GM21737 (cell line): ENCODE data around the gene ARNT2.

Experiments
- ATAC-seq: cut with Tn5 transposase; IDR thresholded peaks from one replicate; pipeline ENCODE4 v1.9.1; 2021; ENCODE audit warnings: mild to moderate bottlenecking, moderate library complexity; ENCODE audit not compliant: unreplicated experiment

The ARNT2 gene

DNA sequence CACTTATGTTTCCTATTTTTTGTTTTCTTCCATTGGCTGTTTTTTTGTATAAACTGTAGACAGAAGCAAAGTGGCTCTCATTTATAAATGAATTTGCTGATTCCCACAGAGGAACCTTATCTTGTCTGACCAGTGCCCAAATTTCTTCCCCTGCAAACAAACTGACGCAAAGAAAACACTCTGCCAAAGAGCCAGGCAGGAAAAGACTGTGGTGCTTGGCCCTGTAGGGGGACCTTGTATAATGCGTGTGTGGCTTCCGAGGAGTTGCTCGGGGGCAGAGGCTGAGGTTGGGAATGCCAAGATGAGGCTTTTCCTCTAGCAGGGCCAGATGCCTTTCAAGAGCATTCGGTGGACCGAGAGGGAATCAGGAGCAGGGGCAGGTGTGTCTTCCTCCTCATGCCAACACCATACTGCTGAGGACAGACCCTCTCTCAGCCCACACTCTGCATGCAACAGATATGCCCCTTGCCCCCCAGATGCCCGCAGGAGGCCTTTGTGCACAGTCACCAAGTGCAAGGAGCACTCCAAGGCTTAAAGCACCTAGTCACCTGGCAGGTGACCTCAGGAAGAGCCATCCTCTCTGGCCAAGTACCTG lies 186.7 kb downstream of the ARNT2 start:
- ATAC-seq, result no peak

DNA sequence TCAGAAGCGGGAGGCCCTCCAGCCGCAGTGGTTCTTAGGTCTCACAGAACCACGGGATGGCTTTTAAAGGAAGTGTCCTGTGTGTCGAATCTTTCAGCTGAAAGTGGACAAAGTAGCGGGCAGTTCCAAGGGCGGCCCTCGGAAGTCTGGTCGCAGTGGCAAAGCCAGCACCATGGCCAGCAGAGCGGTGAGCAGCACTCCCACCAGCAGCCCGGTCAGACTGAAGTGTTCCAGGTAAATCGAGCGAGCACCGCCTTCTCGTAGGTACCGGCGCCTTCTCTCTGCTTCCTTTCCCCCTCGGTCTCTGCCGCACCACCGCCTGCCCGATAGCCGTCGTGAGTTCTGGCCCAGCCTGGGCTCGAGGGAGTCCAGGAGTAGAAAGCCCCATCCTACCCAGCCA lies 187.3 kb downstream of the ARNT2 start:
- ATAC-seq, result no peak

DNA sequence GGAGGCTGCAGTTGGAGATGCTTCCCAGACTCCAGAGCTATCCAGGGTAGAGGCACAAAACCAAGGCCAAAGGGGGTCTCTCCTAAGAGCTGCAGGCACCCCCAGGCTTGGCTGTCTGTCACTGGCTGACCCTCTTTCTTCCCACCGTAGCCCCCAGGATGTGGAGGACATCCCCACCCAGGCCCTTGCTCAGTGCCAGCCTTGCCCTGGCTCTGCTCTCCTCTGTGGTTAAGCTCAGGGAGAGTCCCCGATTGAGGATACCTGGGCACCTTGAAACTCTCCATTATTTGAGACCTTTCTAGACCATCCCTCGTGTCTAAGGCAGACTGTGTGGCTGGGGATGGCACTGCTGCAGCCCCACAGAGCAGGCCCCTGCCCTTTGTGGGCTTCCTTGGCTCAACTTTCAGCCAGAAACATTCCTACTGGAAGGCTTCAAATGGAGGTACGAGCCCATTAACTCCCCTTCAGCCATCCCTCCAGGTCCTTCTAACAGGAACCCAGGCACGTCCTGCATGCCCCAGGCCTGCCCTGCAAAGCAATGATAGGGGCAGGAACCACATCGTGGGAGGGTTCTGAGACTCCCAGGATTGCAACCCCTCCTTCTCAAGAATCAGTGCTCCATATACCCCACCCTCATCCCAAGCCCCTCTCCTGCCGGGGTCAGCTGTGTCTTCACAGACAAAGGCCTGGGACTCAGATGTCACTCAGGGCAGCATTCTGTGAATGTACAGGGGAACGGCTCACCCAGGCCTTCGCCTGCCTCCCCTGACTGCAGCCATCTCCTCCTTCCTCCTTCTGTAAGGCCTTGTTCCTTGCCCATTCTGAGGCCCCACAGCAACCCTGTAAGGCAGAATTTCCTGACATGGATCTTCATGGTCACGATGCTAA lies 188.0 kb downstream of the ARNT2 start:
- no peak for ATAC-seq

DNA sequence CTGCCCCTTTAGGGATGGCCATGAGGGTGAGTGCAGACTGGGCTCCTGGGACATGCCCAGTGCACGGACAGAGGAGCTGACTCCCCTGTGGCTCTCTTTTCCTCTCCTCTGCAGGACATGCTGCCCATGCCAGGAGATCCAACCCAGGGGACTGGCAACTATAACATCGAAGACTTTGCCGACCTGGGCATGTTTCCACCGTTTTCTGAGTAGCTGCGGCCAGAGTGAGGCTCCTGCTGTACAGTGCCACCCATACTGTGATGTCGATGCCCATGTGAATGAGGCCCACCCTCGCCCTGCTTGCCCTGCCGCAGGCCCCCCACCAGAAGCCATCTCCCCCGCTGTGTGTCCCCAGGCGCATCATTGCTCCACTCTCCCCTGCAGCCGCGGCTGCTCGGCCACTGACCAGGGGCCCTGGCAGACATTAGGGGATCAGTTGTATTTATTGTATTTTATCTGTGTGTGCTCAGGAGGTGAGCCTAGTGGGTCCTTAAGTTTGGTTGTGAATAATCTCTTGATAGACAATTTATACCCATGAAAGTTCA lies 189.4 kb downstream of the ARNT2 start:
- ATAC-seq, result no peak

DNA sequence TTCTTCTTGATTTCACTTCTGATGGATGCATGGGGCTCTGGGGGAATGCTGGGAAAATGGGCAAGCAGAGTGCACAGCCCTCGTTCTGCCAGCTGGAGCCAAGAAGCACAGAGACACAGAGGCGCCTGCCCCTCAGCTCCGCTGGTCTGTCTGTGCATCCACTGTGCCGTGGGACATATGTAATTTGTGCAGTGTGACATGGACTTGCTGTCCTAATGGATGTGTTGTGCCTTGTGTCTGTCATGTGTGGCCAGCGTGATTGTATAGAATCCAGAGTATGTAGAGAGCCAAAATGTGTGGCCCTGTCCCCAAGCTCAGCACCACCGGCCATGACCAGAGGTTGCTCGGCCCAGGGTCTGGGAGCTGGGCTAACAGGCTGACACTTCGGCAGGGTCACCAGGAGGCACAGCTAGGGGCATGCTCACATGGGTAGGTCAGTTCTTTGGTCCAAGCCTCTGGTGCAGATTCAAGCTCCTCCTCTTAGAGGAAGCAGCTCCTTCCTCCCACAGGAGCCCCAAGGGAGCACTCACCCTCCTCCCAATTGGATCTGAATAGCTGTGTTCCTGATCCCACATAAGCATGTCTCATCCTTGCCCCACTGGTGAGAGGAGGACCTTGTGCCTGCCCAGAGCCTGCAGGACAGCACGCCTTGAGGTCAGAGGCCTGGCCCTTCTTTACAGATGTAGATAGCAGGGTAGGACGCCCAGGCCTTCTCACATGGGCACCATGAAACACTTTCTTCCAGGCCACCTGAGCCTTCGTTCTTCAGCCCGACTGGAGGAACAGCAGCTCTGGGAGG lies 190.1 kb downstream of the ARNT2 start:
- no peak for ATAC-seq

DNA sequence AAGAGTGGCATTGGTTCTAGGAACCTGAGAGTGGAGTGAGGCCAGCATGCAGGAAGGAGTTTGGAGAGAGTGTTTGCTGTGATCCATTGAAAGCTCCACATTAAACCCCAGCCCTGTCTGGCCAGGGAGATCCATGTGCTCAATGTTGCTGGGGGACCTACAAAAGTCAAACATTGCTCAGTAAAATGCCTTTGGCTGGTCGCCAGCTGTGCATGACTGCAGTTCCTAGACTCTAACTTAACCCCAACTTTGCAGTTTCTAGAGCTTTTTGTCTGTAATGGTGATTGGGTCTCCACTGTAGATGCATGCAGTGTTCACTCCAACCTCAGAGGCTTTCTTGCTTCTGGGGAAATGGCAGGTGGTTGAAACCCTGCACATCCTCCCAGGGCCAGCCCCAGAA lies 191.2 kb downstream of the ARNT2 start:
- no peak for ATAC-seq

DNA sequence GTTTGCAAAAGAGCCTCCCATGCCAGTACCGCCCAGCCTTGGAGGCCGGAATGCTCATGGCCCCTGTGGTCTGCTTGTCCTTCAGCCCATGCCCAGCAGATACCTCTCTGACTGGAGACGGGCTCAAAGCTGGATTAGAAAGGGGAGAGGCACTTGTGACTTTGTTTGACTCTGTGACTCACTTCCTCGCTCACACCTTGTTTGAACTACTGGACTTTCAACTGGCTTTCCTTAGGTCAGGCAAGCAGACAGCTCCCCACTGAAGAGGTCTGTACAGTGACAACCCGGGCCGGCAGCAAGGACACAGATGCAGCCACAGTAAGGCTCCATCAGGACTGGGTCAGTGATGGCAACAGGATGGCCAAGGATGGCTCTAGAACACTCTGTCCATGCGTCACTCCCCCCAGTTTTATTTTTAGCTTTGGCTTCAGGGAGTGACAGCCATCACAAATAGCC lies 192.4 kb downstream of the ARNT2 start:
- ATAC-seq, result no peak

DNA sequence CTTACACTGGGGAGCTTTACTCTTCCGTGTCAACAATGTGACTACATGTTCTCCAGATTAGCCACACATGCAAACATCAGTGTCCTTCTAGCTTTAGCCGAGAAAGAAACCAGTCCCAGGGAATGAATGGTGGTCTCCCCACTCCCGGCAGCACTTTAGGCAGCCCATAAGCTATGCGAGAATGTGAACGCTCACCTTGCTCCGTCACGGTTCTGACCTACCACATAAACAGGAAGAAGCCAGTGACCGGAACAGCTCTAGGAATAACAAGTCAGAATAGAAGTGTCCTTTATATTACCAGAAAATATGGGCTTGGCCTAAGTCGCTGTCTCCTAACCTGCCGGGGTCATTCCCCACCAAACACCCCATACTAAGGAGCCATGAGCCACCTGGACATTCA lies 192.9 kb downstream of the ARNT2 start:
- no peak for ATAC-seq

DNA sequence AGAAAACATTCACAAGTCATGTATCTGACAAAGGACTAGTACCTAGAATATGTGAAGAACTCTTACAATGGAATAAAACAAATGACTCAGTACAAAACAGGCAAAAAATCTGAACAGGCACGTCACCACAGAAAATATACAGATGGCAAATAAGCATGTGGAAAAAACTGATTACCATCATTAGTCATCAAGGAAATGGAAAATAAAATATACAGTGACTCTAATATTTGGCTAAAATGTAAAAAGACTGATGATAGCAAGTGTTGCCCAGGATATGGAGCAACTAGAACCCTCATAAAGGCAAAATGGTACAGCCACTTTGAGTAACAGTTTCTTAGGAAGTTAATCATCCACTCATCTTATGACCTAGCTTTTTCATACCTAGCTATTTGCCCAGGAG lies 195.2 kb downstream of the ARNT2 start:
- ATAC-seq, result no peak

DNA sequence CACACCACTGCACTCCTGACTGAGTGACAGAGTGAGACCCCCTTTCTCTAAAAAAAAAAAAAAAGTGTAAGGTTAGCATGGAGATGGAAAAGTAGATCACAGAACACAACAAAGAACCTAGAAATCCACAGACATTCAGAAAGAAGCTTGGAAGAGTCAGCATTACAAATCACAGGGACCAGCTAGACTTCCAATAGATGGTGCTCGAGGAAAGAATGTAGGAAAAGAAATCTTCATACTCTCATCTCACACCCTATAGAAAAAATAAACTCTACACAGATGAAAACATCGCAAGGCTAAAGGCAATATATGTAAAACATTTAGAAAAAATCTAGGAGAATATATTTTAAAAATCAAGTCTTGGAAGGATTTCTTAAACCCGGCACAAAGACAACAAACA lies 196.4 kb downstream of the ARNT2 start:
- no peak for ATAC-seq

DNA sequence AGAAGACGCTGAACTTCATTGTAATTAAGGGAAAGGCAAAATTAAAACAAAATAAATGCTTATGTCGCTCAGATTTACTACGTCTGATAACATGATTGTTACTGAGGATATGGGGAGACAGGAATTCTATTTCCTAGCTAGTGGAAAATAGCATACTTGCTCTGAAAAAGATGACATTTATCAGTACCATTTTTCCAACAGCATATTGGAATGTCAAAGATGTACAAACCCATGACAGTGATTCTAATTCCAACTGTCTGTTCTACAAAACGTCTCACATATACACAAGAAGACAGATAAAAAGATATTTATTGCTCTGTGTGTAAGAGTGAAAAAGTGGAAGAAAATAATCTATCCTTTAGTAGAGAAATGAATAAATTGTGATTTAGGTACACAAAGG lies 197.1 kb downstream of the ARNT2 start:
- no peak for ATAC-seq

DNA sequence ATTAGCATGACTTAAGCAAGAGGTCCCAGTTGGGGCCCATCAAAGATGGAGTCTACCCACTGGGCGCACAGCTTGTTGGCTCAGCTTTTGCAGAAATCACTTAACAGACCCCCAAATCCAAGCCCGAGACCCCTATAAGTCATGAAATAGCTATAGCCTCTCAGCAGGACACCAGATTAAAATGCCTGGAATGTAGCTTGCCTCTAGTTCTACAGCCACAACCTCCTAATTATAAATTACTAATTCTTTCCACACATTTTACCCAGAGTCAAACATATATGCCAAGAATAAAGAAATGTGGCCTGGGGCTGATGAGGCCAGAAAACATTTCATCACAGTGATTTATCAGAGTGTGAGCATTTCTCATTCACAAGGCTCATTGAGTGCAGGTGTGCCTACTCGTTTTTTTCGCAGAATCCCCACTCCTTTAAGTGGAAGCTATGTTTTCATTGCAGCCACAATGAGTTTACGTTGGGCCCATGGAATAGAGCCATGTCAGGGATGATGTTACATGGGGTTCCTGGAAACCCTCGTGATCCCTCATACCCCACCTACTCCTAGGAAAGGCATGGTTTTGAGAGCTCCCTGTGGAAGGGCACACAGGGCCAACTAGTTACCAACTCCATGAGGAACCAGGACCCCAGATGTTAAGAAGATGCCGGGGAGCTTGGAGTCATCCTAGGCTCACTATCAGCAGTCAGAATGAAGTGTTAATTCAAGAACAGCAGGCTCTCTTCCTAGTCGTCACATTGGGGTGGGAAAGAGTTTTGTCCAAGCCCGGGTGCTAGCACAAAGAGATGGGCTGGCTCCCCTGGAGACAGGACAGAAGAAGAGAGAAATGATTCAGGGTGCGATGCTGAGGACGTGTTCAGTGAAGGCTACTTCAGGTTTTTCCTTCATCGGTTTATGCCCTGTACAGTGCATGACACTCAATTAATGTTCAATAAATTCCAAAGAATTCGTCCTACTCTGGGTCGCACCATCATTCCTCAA lies 200.7 kb downstream of the ARNT2 start:
- ATAC-seq, result no peak

DNA sequence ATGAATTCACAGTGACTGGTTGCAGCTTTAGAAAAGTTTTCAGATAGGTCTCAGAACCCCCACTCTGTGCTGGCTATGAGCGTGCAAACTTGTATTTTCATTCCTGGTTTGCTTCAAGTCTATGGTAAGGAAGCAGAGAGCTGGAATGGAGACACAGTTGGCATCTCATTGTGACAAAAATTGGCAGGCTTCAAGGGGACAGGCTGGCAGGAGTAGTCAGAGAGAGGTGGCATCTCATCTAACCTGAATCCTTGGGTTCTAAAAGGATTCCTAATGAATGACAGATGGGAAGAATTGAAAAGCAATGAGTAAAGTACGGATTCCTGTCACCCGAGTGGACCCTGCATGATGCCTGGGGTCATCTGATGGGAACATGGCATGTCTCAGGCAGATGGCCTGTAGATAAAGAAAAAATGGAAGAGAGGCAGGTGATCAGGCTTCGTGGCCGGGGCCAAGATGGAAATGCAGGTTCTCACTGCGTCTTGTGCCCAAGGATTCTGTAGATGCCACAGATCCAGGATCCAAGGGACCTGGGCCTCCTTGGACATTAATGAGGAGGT lies 201.5 kb downstream of the ARNT2 start:
- ATAC-seq, result no peak

DNA sequence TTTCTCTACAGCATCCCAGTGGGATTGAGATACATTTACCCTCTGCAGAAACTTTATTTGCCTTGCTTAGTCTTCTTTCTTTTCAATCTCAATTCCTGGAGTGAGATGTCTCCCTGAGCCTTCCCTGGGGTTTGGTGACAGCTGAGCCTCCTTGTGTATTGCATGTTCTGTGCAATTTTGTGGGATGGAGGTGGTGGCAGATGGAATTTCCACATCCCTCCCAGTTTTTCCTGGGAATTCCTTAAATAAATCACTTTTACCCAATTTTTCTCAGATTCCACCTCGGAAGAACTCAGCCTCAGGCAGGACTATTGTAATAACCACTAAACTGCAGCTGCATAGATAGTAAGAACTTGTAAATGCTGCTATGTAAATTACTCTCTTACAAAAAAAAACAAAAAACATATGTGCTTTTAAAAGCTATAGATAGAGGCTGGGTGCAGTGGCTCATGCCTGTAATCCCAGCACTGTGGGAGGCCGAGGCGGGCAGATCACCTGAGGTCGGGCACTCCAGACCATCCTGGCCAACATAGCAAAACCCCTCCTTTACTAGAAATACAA lies 202.4 kb downstream of the ARNT2 start:
- no peak for ATAC-seq

DNA sequence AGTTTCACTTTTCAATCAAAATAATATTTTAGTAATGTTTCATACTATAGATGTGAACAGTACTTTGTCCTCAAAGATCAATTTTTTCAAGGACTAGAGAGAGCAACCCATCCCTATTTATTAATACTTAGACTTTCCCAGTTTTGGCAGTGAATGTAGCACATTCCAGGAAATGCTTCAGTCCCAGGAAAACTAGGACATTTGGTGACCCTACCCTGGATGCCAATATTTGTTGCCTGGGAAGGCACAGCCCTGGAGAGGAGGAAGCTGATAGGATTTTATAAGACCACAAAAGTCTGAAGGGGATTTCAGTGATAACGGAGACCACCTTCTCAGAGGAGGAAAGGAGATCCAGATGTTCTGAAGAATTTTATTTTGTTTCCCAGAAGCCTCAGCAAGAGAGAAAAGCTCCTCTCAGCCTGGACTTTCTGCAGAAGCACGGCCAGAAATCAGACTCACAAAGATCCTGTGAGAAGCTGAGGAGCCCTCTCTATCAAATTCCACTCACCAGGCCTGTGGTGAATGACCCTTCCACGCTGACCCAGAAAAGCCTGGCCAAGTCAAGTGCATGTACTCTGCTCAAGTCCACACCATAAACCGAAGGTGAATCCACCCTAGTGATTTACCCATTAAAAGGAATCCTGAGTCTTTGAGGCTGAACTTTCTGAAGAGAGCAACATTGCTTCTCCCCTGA lies 203.3 kb downstream of the ARNT2 start:
- no peak for ATAC-seq

DNA sequence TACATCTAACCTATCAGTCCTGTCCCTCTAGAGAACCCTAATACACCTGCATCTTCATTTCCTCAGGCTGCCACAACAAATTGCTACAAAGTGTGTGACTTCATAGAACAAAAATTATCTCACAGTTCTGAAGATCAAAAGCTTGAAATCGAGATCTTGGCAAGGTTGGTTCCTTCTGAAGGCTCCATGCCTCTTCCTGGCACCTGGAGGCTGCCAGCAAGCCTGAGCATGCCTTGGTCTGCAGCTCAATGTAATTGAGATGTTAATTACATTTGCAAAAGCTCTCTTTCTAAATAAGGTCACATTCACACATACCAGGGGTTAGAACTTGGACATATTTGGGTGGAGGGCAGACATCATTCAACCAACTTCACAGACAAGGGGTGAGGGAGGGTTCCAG lies 204.5 kb downstream of the ARNT2 start:
- ATAC-seq, result no peak

DNA sequence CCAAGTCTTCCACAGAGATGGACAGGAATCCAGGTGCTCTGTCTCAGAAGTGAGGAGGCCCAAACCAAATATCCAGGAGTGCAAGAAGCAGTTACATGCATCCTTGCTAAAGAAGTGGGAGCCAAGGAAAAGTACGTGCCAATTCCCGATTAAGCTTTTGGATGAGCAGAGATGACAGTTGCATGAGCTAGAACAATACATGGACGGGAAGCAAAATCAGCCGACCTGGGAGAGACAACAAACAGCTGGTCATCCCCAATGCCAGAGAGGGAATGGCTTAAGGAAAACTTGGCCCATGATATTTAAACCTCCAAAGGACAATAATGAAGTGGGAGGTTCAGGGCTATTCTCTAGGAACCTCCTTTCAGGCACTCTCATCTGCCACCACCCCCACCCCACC lies 204.9 kb downstream of the ARNT2 start:
- ATAC-seq, result no peak

DNA sequence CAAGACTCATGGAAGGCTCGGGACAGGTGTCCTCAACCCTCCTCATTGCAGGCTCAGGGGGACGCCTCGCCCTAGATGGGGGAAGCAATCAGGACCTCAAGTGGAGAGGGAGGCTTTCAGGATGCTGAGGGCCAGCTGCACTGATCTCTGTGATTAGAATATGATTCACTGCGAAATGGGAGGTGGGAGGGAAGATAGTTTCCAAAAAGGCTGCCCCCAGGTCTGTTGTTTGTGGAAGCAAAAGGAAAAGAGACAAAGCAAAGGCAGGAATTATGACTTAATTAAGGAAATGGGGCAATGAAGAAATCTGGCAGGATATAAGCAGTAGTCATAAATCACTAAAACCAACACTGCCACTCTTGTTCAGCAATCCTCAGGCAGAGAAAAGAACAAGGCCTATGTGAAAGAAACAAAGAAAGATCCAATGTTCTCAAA lies 205.3 kb downstream of the ARNT2 start:
- no peak for ATAC-seq

DNA sequence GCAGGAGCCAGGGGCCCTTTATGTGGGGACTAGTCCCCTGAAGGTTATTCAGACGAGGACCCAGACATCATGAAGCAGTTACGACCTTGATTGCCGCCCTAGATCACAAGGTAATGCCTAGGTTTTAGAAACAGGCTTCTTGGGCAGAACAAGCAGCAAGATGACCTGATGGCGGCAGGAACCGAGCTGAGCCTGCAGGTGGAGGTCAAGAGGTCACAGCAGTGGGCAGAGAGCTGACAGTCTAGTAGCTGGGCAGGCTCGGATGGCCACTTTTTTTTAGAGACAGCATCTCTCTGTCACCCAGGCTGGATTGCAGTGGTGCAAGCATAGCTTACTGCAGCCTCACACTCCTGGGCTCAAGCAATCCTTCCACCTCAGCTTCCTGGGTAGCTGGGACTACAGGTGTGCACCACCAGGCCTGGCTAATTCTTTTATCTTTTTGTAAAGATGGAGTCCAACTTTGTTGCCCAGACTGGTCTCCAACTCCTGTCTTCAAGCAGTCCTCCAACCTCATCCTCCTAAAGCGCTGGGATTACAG lies 207.4 kb downstream of the ARNT2 start:
- ATAC-seq, result no peak
